A549 (cell line): Measurements from ENCODE around the gene TIMM44. TPM values are rescaled to one million over a fixed set of nuclear protein-coding genes. Genes with fewer than 3 reads are reported as not detected.

Source experiments
- ATAC-seq, 2 experiments: fragments of 200-7000 bp in 1 of 2; fragments of >200 bp in 1 of 2; cut with Nextera tagmentation in 1 of 2; cut with Tn5 transposase in 1 of 2; 3 replicates each; pipeline versions ENCODE4 v1.8.0 to v1.9.1; 2018 to 2020; ENCODE audit warnings: mild to moderate bottlenecking in 1 of 2, moderate library complexity in 1 of 2
- CTCF ChIA-PET: fragments of 300-600 bp; sonication (Branson Sonifier 250); formaldehyde crosslinking; extraction: SDS; loops from one replicate; lab custom pipeline; 2021; ENCODE audit warnings: antibody characterized with exemption, inconsistent platforms; lab: Yijun Ruan, JAX
- POLR2A ChIA-PET: fragments of 350-600 bp; formaldehyde crosslinking; extraction: SDS; loops from one replicate; lab custom pipeline; 2021; ENCODE audit warnings: antibody characterized with exemption, inconsistent platforms; lab: Yijun Ruan, JAX
- DNase-seq, 2 experiments: peaks; one replicate each; pipeline versions ENCODE4 v3.0.0 to v3.0.0-alpha.2; 2011 to 2016; ENCODE audit warnings: low read depth in 1 of 2, low spot score in 1 of 2
- FAIRE-seq: peaks from 2 replicates; lab custom pipeline; 2011; peaks lifted over from hg19 to GRCh38; lab: Jason Lieb, UNC
- H3K27ac ChIP-seq, 2 experiments: fragments of >200 bp; sonication (Bioruptor Twin); formaldehyde crosslinking; 3 replicates each; pipeline ENCODE4 v1.5.1; 2016 to 2017
- H3K4me1 ChIP-seq: fragments of >200 bp; sonication (Bioruptor Twin); formaldehyde crosslinking; 3 replicates; pipeline ENCODE4 v1.6.1; 2016
- H3K4me2 ChIP-seq: fragments of >200 bp; sonication (Bioruptor Twin); formaldehyde crosslinking; 3 replicates; pipeline ENCODE4 v1.6.1; 2016
- H3K4me3 ChIP-seq: fragments of >200 bp; sonication (Bioruptor Twin); formaldehyde crosslinking; 3 replicates; pipeline ENCODE4 v1.5.1; 2016
- H3K9me3 ChIP-seq: fragments of >200 bp; sonication (Bioruptor Twin); formaldehyde crosslinking; 3 replicates; pipeline ENCODE4 v1.6.1; 2016
- ATOH8 ChIP-seq: fragments of 250-450 bp; sonication (Bioruptor Pico); IDR thresholded peaks from 2 replicates; pipeline ENCODE4 v1.5.0; 2020; ENCODE audit warnings: low read depth, mild to moderate bottlenecking, moderate library complexity
- BHLHE40 ChIP-seq: IDR thresholded peaks from 2 replicates; pipeline ENCODE4 v1.6.1; 2012; ENCODE audit warnings: low read depth, low read length, inconsistent platforms
- CTCF ChIP-seq: fragments of >200 bp; sonication (Bioruptor Twin); formaldehyde crosslinking; IDR thresholded peaks from 3 replicates; pipeline ENCODE4 v1.5.1; 2016
- EHF ChIP-seq: fragments of 250-450 bp; sonication (Bioruptor Pico); IDR thresholded peaks from 2 replicates; pipeline ENCODE4 v1.5.0; 2020; ENCODE audit warnings: mild to moderate bottlenecking
- EP300 ChIP-seq, 2 experiments: fragments of >200 bp; sonication (Bioruptor Twin); formaldehyde crosslinking; IDR thresholded peaks; 2 replicates in 1 of 2; 3 replicates in 1 of 2; pipeline ENCODE4 v1.6.1; 2016 to 2017
- FOSB ChIP-seq: fragments of 250-450 bp; sonication (Bioruptor Pico); IDR thresholded peaks from 2 replicates; pipeline ENCODE4 v1.5.0; 2020; ENCODE audit warnings: mild to moderate bottlenecking, moderate library complexity
- FOSL2 ChIP-seq, 2 experiments: fragments of 450-650 bp in 1 of 2; fragments of >200 bp in 1 of 2; sonication (Bioruptor Twin) in 1 of 2; formaldehyde crosslinking; IDR thresholded peaks; 2 replicates each; pipeline versions ENCODE4 v1.5.0 to v1.6.1; 2016 to 2020; ENCODE audit warnings: mild to moderate bottlenecking in 1 of 2, moderate library complexity in 1 of 2
- HOXA7 ChIP-seq: fragments of 250-450 bp; sonication (Bioruptor Pico); IDR thresholded peaks from 2 replicates; pipeline ENCODE4 v1.5.0; 2020; ENCODE audit warnings: mild to moderate bottlenecking, moderate library complexity
- KDM5A ChIP-seq: fragments of 200-600 bp; sonication (generic); IDR thresholded peaks from 2 replicates; pipeline ENCODE4 v1.6.1; 2016; ENCODE audit warnings: antibody characterized with exemption, mild to moderate bottlenecking
- MAX ChIP-seq: IDR thresholded peaks from 2 replicates; pipeline ENCODE4 v1.6.1; 2012
- NFE2L2 ChIP-seq: fragments of 150-350 bp; conservative IDR thresholded peaks from 2 replicates; pipeline ENCODE4 v1.6.1; 2014; ENCODE audit warnings: low read length
- NPAS2 ChIP-seq: fragments of 250-450 bp; sonication (Bioruptor Pico); IDR thresholded peaks from 2 replicates; pipeline ENCODE4 v1.8.0; 2022; ENCODE audit warnings: mild to moderate bottlenecking, moderate library complexity, borderline replicate concordance
- RARB ChIP-seq: fragments of 250-450 bp; sonication (Bioruptor Pico); IDR thresholded peaks from 2 replicates; pipeline ENCODE4 v1.8.0; 2021; ENCODE audit warnings: mild to moderate bottlenecking, moderate library complexity
- RFX5 ChIP-seq: fragments of 450-650 bp; IDR thresholded peaks from 2 replicates; pipeline ENCODE4 v1.7.1; 2014; ENCODE audit warnings: antibody characterized with exemption, mild to moderate bottlenecking, moderate library complexity
- SMC3 ChIP-seq: fragments of >200 bp; sonication (Bioruptor Twin); formaldehyde crosslinking; IDR thresholded peaks from 3 replicates; pipeline ENCODE4 v1.6.1; 2018; ENCODE audit warnings: inconsistent platforms
- SREBF2 ChIP-seq: fragments of 450-650 bp; IDR thresholded peaks from 2 replicates; pipeline ENCODE4 v1.6.1; 2014; ENCODE audit warnings: mild to moderate bottlenecking, moderate library complexity
- ZC3H11A ChIP-seq: fragments of 450-650 bp; IDR thresholded peaks from 2 replicates; pipeline ENCODE4 v1.6.1; 2014; ENCODE audit warnings: antibody characterized with exemption, mild to moderate bottlenecking
- ZFP36 ChIP-seq: fragments of 450-650 bp; IDR thresholded peaks from 2 replicates; pipeline ENCODE4 v1.6.1; 2014; ENCODE audit warnings: borderline replicate concordance; ENCODE audit not compliant: partially characterized antibody
- ZNF302 ChIP-seq: fragments of 250-450 bp; sonication (Bioruptor Pico); IDR thresholded peaks from 2 replicates; pipeline ENCODE4 v1.9.0; 2021; ENCODE audit warnings: inconsistent platforms, mild to moderate bottlenecking, moderate library complexity
- WGBS: methylation state at CpG from one replicate; pipeline ENCODE4 v1.1.6; 2017; ENCODE audit errors: missing lambda C conversion rate; 5-methylcytosine and 5-hydroxymethylcytosine counted together
- polyA plus RNA-seq, 4 experiments: library from polyadenylated mRNA; depleted of rRNA in 3 of 4; stranded (reverse); fragments of >200 nt; fragmentation: RNase III in 1 of 4; extraction: RNeasy Plus Mini Kit Qiagen cat#74134 plus additional on column Dnase treatment in 1 of 4; gene quantifications; 2 replicates in 3 of 4; 3 replicates in 1 of 4; pipeline ENCODE4 v1.2.3, GENCODE V29; 2011 to 2017

Gene TIMM44
- polyA plus RNA-seq, 2 of the 4 experiments (the other 2 are of a cell fraction), result 29.7 to 53.2 TPM

GRCh38 chr19:7955696-7956095, 12.2 kb upstream of the TIMM44 start (continued):
- TF ChIP-seq FOSL2 (IDR thresholded peaks at IDR 0.05) (no peak), FOSL2 (CRISPR knock-in tag; IDR thresholded peaks at IDR 0.05) (no peak), NPAS2 (CRISPR knock-in tag) (no peak), ATOH8 (CRISPR knock-in tag) (no peak), RARB (CRISPR knock-in tag) (no peak), EP300 (IDR thresholded peaks at IDR 0.05) (no peak), ZC3H11A (no peak), EHF (CRISPR knock-in tag) (no peak)

GRCh38 chr19:7953576-7953975, 10.1 kb upstream of the TIMM44 start:
- FAIRE-seq (no peak), DNase-seq (no peak), ATAC-seq (no peak)
- CTCF ChIA-PET, result interaction anchor here (2.2 kb wide), 1 partner anchor 10 kb away, joined by 12 read pairs; the partner anchor contains the start of gene TIMM44
- no peak for TF ChIP-seq FOSB (CRISPR knock-in tag)
- TF ChIP-seq ZNF302 (CRISPR knock-in tag), result no peak
- TF ChIP-seq CTCF, result no peak
- TF ChIP-seq SREBF2, result no peak
- no peak for TF ChIP-seq ATOH8 (CRISPR knock-in tag)
- TF ChIP-seq MAX, result no peak
- Histone ChIP-seq H3K9me3 (no peaks in the 10 kb centered on the region), H3K4me2 (no peak overlapping the region), H3K4me1 (no peaks in the 10 kb centered on the region), H3K27ac (no peak overlapping the region), H3K4me3 (no peak overlapping the region)
- WGBS, result 73% methylated on average over 7 of the region's 7 CpGs
- POLR2A ChIA-PET, result no interaction called here

- WGBS, result 60% methylated on average over 3 of the region's 3 CpGs
- CTCF ChIA-PET, result interaction anchor here (1.3 to 2.2 kb wide), 3 partner anchors 9 to 50 kb away, joined by 4 to 12 read pairs (median 5); partner anchors contain the start of gene TIMM44
These were observed 9.6 kb upstream of the TIMM44 start for GRCh38 chr19:7953060-7953459.

GRCh38 chr19:7947939-7948338, 4.5 kb upstream of the TIMM44 start:
- no peak for FAIRE-seq
- no peak overlapping the region for H3K4me3 ChIP-seq
- no peak for ATAC-seq
- WGBS, result 73% methylated on average over 4 of the region's 4 CpGs
- POLR2A ChIA-PET, result no interaction called here
- no peak overlapping the region for H3K27ac ChIP-seq
- H3K4me2 ChIP-seq, result no peak overlapping the region
- CTCF ChIA-PET, result interaction anchor here (5.8 kb wide), 1 partner anchor 304 kb away, joined by 64 read pairs; no protein-coding TSS in a partner anchor
- TF ChIP-seq ZFP36 (no peak), RFX5 (no peak), CTCF (no peak), SMC3 (no peak), SREBF2 (no peak), FOSB (CRISPR knock-in tag) (no peak), KDM5A (no peak)
- TF ChIP-seq, all 56 proteins: peak for 0
- Histone ChIP-seq H3K9me3 (no peaks in the 10 kb centered on the region; the same call in 2 of the 3 replicates), H3K4me1 (no peaks in the 10 kb centered on the region)
- DNase-seq, result peak in 1 of 2 experiments; percentile 31

More at GRCh38 chr19:7953060-7953459, 9.6 kb upstream of the TIMM44 start:
- peak; percentile 42 to 52; a peak in 4 of 6 replicates for ATAC-seq
- no peaks in the 10 kb centered on the region for H3K9me3 ChIP-seq
- no peak overlapping the region for H3K4me3 ChIP-seq
- H3K4me1 ChIP-seq, result no peaks in the 10 kb centered on the region
- no peak for FAIRE-seq
- H3K27ac ChIP-seq, result no peak overlapping the region
- POLR2A ChIA-PET, result interaction anchor here (0.7 kb wide), 1 partner anchor 294 kb away, joined by 3 read pairs; no protein-coding TSS in a partner anchor
- DNase-seq, result no peak
- H3K4me2 ChIP-seq, result no peak overlapping the region
- TF ChIP-seq HOXA7 (CRISPR knock-in tag), result no peak
- TF ChIP-seq EHF (CRISPR knock-in tag), result no peak
- no peak for TF ChIP-seq NFE2L2
- TF ChIP-seq BHLHE40, result no peak
